Type B pancreatic cell (in vitro differentiated cells): ENCODE results near the gene UBTD2. TPM values are rescaled to one million over a fixed set of nuclear protein-coding genes. Genes with fewer than 3 reads are reported as not detected.

Experiments
- DNase-seq: peaks from one replicate; pipeline ENCODE4 v3.0.0; 2021; ENCODE audit warnings: mixed read lengths; ENCODE audit not compliant: unreplicated experiment; ENCODE audit errors: extremely low spot score
- H3K27ac Mint-ChIP-seq: 2 replicates; pipeline ENCODE4 v1.8.0; 2021; ENCODE audit warnings: mild to moderate bottlenecking, mixed read lengths
- H3K27me3 Mint-ChIP-seq: 2 replicates; pipeline ENCODE4 v1.8.0; 2021; ENCODE audit warnings: mixed read lengths
- H3K36me3 Mint-ChIP-seq: 2 replicates; pipeline ENCODE4 v1.8.0; 2021; ENCODE audit warnings: mixed read lengths
- H3K4me1 Mint-ChIP-seq: one replicate; pipeline ENCODE4 v1.8.0; 2021; ENCODE audit warnings: mixed read lengths; ENCODE audit not compliant: unreplicated experiment
- H3K4me3 Mint-ChIP-seq: 2 replicates; pipeline ENCODE4 v1.8.0; 2021; ENCODE audit warnings: mild to moderate bottlenecking, mixed read lengths
- H3K9me3 Mint-ChIP-seq: 2 replicates; pipeline ENCODE4 v1.8.0; 2021; ENCODE audit warnings: mixed read lengths
- CTCF ChIP-seq: fragments of 200-600 bp; sonication (generic); conservative IDR thresholded peaks from 2 replicates; pipeline ENCODE4 v1.5.0; 2021; ENCODE audit warnings: antibody characterized with exemption, mild to moderate bottlenecking
- total RNA-seq: library from RNA; stranded (reverse); gene quantifications from 2 replicates; pipeline ENCODE4 v1.2.1, GENCODE V29; 2021; ENCODE audit warnings: low replicate concordance

Gene UBTD2
- total RNA-seq, 1 donor from 2014 or later: 47.2 TPM

- DNase-seq: no peak
- H3K27ac Mint-ChIP-seq: no peak overlapping the region
- H3K36me3 Mint-ChIP-seq: peaks cover 8% of the 10 kb centered on the region
- peaks cover 18% of the 10 kb centered on the region for H3K4me1 Mint-ChIP-seq
- no peaks in the 10 kb centered on the region for H3K9me3 Mint-ChIP-seq
- no peak for TF ChIP-seq CTCF
- H3K4me3 Mint-ChIP-seq: no peak overlapping the region
- no peaks in the 10 kb centered on the region for H3K27me3 Mint-ChIP-seq
Measured at GRCh38 chr5:172267943-172268342, 15.6 kb downstream of the UBTD2 start.

- no peak for DNase-seq
- H3K9me3 Mint-ChIP-seq: no peaks in the 10 kb centered on the region
- no peak for TF ChIP-seq CTCF
- H3K4me1 Mint-ChIP-seq: peaks cover 15% of the 10 kb centered on the region
- H3K27ac Mint-ChIP-seq: peak overlapping the region; percentile 17
- H3K27me3 Mint-ChIP-seq: no peaks in the 10 kb centered on the region
- no peak overlapping the region for H3K4me3 Mint-ChIP-seq
- H3K36me3 Mint-ChIP-seq: peaks cover 8% of the 10 kb centered on the region
Measured at GRCh38 chr5:172266676-172267092, 16.9 kb downstream of the UBTD2 start.

GRCh38 chr5:172266071-172266675, 17.4 kb downstream of the UBTD2 start:
- peaks cover 17% of the 10 kb centered on the region for H3K4me1 Mint-ChIP-seq
- peaks cover 10% of the 10 kb centered on the region for H3K36me3 Mint-ChIP-seq
- DNase-seq: no peak
- no peaks in the 10 kb centered on the region for H3K27me3 Mint-ChIP-seq
- TF ChIP-seq CTCF: no peak
- no peak overlapping the region for H3K4me3 Mint-ChIP-seq
- H3K27ac Mint-ChIP-seq: peak overlapping the region; percentile 17
- H3K9me3 Mint-ChIP-seq: no peaks in the 10 kb centered on the region

- no peaks in the 10 kb centered on the region for H3K27me3 Mint-ChIP-seq
- peak overlapping the region; percentile 71 for H3K27ac Mint-ChIP-seq
- H3K9me3 Mint-ChIP-seq: no peaks in the 10 kb centered on the region
- no peak for TF ChIP-seq CTCF
- no peak for DNase-seq
- H3K36me3 Mint-ChIP-seq: peaks cover 19% of the 10 kb centered on the region
- H3K4me1 Mint-ChIP-seq: peaks cover 25% of the 10 kb centered on the region
- no peak overlapping the region for H3K4me3 Mint-ChIP-seq
Measured at GRCh38 chr5:172264815-172265395, 18.7 kb downstream of the UBTD2 start.

- Mint-ChIP-seq H3K27ac (no peak overlapping the region), H3K4me1 (no peaks in the 10 kb centered on the region)
Measured at GRCh38 chr5:172255444-172255843, 28.1 kb downstream of the UBTD2 start.

More at GRCh38 chr5:172255444-172255843, 28.1 kb downstream of the UBTD2 start:
- TF ChIP-seq CTCF: no peak
- H3K36me3 Mint-ChIP-seq: peaks cover 59% of the 10 kb centered on the region
- H3K4me3 Mint-ChIP-seq: no peak overlapping the region
- no peaks in the 10 kb centered on the region for H3K27me3 Mint-ChIP-seq
- H3K9me3 Mint-ChIP-seq: peaks cover 17% of the 10 kb centered on the region
- DNase-seq: no peak
